Ishikawa (cell line): ENCODE results near the gene OR9Q1.

Experiments
- CEBPB ChIP-seq: IDR thresholded peaks from 2 replicates; pipeline ENCODE4 v1.6.1; 2012
- EGR1 ChIP-seq: IDR thresholded peaks from 2 replicates; pipeline ENCODE4 v1.6.1; 2012
- EP300 ChIP-seq: IDR thresholded peaks from 2 replicates; pipeline ENCODE4 v1.6.1; 2012; ENCODE audit warnings: borderline replicate concordance
- FOXM1 ChIP-seq: IDR thresholded peaks from 2 replicates; pipeline ENCODE4 v1.6.1; 2012; ENCODE audit warnings: low read depth, borderline replicate concordance
- MAX ChIP-seq: IDR thresholded peaks from 2 replicates; pipeline ENCODE4 v1.6.1; 2012
- RAD21 ChIP-seq: IDR thresholded peaks from 2 replicates; pipeline ENCODE4 v1.6.1; 2012; ENCODE audit warnings: low read depth
- REST ChIP-seq: IDR thresholded peaks from 2 replicates; pipeline ENCODE4 v1.6.1; 2012; ENCODE audit warnings: low read depth, mild to moderate bottlenecking
- TAF1 ChIP-seq: IDR thresholded peaks from 2 replicates; pipeline ENCODE4 v1.6.1; 2012; ENCODE audit warnings: low read depth, mild to moderate bottlenecking
- TCF12 ChIP-seq: IDR thresholded peaks from 2 replicates; pipeline ENCODE4 v1.6.1; 2012; ENCODE audit warnings: low read depth
- TEAD4 ChIP-seq: IDR thresholded peaks from 2 replicates; pipeline ENCODE4 v1.6.1; 2012
- USF1 ChIP-seq: IDR thresholded peaks from 2 replicates; pipeline ENCODE4 v1.6.1; 2012
- YY1 ChIP-seq: IDR thresholded peaks from 2 replicates; pipeline ENCODE4 v1.6.1; 2012; ENCODE audit warnings: low read depth

GRCh38 chr11:58164990-58165389, 141.3 kb downstream of the OR9Q1 start:
- TF ChIP-seq YY1: no peak
- TF ChIP-seq RAD21: no peak
- TF ChIP-seq EP300: no peak
- TF ChIP-seq FOXM1: no peak
- no peak for TF ChIP-seq USF1
- no peak for TF ChIP-seq TCF12
- no peak for TF ChIP-seq CEBPB
- TF ChIP-seq MAX: no peak
- no peak for TF ChIP-seq EGR1
- no peak for TF ChIP-seq TAF1
- no peak for TF ChIP-seq TEAD4
- TF ChIP-seq REST: no peak
